Chondrocyte (in vitro differentiated cells): ENCODE measurements around the gene FOXJ1. TPM values are rescaled to one million over a fixed set of nuclear protein-coding genes. Genes with fewer than 3 reads are reported as not detected.

ENCODE experiments used
- DNase-seq: peaks from one replicate; pipeline ENCODE4 v3.0.0; 2021; ENCODE audit warnings: mixed read lengths, low spot score
- H3K27ac Mint-ChIP-seq: one replicate; pipeline ENCODE4 v1.8.0; 2021; ENCODE audit warnings: mild to moderate bottlenecking, moderate library complexity, mixed read lengths; ENCODE audit not compliant: unreplicated experiment
- H3K27me3 Mint-ChIP-seq: 2 replicates; pipeline ENCODE4 v1.8.0; 2021; ENCODE audit warnings: low read depth, mixed read lengths
- H3K36me3 Mint-ChIP-seq: 2 replicates; pipeline ENCODE4 v1.8.0; 2021; ENCODE audit warnings: low read depth, mixed read lengths
- H3K4me1 Mint-ChIP-seq: 2 replicates; pipeline ENCODE4 v1.8.0; 2021; ENCODE audit warnings: low read depth, mild to moderate bottlenecking, mixed read lengths
- H3K4me3 Mint-ChIP-seq: one replicate; pipeline ENCODE4 v1.8.0; 2021; ENCODE audit warnings: mild to moderate bottlenecking, moderate library complexity, mixed read lengths; ENCODE audit not compliant: unreplicated experiment
- H3K9me3 Mint-ChIP-seq: 2 replicates; pipeline ENCODE4 v1.8.0; 2021; ENCODE audit warnings: low read depth, mixed read lengths
- CTCF ChIP-seq: fragments of 200-600 bp; sonication (generic); IDR thresholded peaks from 2 replicates; pipeline ENCODE4 v1.5.0; 2021; ENCODE audit warnings: antibody characterized with exemption, mild to moderate bottlenecking, moderate library complexity
- total RNA-seq: library from RNA; stranded (reverse); gene quantifications from 3 replicates; pipeline ENCODE4 v1.2.1, GENCODE V29; 2021

The FOXJ1 gene
- total RNA-seq, 1 donor from 2014 or later, result 0.12 TPM

GRCh38 chr17:76138896-76139752, 1.9 kb downstream of the FOXJ1 start:
- Mint-ChIP-seq H3K36me3 (no peaks in the 10 kb centered on the region), H3K4me1 (peaks cover 18% of the 10 kb centered on the region), H3K27me3 (peaks cover 12% of the 10 kb centered on the region), H3K27ac (peak overlapping the region; percentile 17), H3K9me3 (no peaks in the 10 kb centered on the region), H3K4me3 (no peak overlapping the region)
- TF ChIP-seq CTCF, result no peak
- peak; percentile 60 for DNase-seq

DNA sequence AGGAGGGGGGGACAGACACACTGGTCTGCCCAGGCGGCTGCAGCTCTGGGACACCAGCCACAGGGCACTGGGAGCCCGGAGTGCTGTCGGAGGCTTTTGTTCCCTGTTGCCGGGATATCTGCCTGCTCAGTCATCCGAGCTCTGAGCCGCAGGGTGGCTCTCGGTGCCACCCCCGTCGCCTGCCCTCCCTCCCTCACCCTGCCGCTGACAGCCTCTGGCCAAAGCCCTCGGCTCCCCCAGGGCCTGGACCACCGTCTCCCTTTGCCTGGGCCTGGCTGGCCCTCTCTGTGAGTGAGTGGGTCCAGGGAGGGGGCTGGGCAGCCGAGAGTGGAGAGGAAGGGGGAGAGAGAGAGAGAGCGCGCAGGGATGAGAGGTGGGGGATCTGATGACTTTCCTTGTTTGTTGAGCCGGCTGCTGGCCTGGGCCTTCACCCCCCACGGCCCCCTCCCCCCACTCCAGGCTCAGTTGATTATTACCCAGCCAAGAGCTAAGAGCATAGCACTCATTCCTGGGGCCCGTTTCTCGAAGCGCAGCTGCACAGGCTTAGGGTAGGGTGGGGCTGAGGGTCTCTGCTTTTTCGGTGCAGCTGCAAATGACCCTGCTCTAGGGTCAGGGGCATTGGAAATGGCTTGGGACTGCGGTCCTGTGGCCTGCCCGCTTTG, 2.7 kb downstream of the FOXJ1 start:
- Mint-ChIP-seq H3K4me3 (peak overlapping the region; percentile 19), H3K9me3 (no peaks in the 10 kb centered on the region), H3K36me3 (no peaks in the 10 kb centered on the region), H3K27ac (peak overlapping the region; percentile 32), H3K27me3 (peaks cover 16% of the 10 kb centered on the region), H3K4me1 (peaks cover 18% of the 10 kb centered on the region)
- peak; percentile 71 for DNase-seq
- no peak for TF ChIP-seq CTCF

- Mint-ChIP-seq H3K4me1 (peaks cover 18% of the 10 kb centered on the region), H3K27me3 (peaks cover 17% of the 10 kb centered on the region)
- DNase-seq, result peak; percentile 87
These were observed 3.5 kb downstream of the FOXJ1 start for GRCh38 chr17:76137351-76138233.

GRCh38 chr17:76137001-76137350, 4.1 kb downstream of the FOXJ1 start:
- DNase-seq, result no peak
- no peak overlapping the region for H3K27ac Mint-ChIP-seq
- no peak overlapping the region for H3K4me3 Mint-ChIP-seq
- no peak for TF ChIP-seq CTCF
- H3K9me3 Mint-ChIP-seq, result no peaks in the 10 kb centered on the region
- peaks cover 17% of the 10 kb centered on the region for H3K27me3 Mint-ChIP-seq
- H3K36me3 Mint-ChIP-seq, result no peaks in the 10 kb centered on the region
- H3K4me1 Mint-ChIP-seq, result peaks cover 18% of the 10 kb centered on the region

More at GRCh38 chr17:76137351-76138233, 3.5 kb downstream of the FOXJ1 start:
- no peak for TF ChIP-seq CTCF
- H3K36me3 Mint-ChIP-seq, result no peaks in the 10 kb centered on the region
- H3K27ac Mint-ChIP-seq, result peak overlapping the region; percentile 32
- no peaks in the 10 kb centered on the region for H3K9me3 Mint-ChIP-seq
- H3K4me3 Mint-ChIP-seq, result no peak overlapping the region
